GM19043 (cell line): Measurements from ENCODE around the gene HIC1.

Source experiments
- ATAC-seq: cut with Tn5 transposase; IDR thresholded peaks from one replicate; pipeline ENCODE4 v1.9.1; 2021; ENCODE audit warnings: low read depth; ENCODE audit not compliant: unreplicated experiment

HIC1 gene

GRCh38 chr17:2074919-2075318 lies 20.0 kb downstream of the HIC1 start:
- ATAC-seq = no peak

DNA sequence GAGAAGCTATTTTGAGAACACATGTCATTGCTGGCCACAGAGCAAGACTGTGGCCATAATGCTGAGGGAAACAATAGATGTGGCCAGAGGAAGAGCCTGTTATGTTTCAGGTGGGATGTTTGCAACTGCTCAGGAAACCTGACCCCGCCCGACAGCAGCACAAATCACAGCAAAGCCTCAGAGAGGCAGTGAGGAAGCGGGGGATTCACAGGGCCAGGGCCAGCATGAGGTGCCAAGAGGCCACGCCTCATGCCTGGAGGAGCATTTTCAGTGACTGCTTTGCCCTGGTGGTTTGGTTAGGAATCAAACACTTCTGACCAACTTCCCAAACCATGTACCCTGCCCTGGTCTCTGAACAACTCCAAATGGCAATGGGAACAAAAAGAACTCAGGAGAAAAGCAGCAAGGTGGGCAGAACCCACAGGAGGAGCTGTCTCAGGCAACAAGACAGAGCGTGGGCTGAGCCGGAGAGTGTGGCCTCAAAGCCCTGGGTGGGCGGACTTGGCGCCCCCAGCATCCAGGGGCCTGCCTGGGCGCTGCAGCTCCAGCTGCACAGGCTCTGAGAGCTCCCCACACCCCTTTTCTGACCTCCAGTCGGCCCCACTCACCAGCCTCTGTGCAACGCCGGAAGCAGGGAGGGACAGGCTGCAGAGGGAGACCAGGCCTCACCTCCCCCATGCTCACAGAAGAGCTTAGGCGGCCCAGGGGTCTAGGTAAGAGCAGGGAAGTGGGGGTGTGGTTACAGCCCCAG lies 20.6 kb downstream of the HIC1 start:
- ATAC-seq = no peak

- ATAC-seq = no peak
These were observed 21.4 kb downstream of the HIC1 start for GRCh38 chr17:2076087-2076984.

DNA sequence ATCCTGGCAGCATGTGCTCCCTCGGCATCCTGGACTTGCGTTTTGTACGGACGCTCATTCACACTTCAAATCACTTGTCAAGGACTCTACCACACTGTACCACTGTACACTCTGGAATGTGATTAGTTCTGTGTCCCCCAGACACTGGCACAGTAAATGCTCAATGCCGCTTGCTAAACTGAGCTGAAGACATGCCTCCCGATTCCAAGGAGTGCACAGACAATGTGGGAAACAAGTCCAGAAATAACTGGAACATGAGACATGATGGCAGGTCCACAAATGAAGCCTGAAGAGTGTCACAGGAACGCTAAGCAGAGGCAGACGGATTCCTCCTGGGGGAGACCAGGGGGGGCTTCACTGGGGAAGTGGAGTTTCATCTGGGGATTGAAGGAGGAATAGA lies 22.1 kb downstream of the HIC1 start:
- ATAC-seq = no peak

DNA sequence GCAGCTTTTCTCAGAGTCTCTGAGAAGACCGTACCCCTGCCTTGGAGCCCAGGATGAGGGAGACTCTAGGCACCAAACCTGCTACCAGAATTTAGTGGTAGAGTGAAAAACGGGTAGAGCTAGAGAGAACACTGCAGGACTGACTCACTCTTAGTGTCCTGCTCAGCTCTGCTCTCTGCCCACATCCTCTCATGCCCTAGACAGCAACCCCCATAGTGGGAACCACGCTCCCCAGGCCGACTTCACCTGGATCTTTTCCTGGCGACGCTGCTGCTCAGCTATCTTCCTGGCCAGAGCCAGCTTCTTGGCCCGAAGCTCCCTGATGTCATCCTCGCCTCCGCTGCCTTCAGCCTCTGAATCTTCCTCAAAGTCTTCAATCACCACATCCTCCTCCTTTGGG lies 26.7 kb downstream of the HIC1 start:
- no peak for ATAC-seq

GRCh38 chr17:2082003-2082781 lies 27.3 kb downstream of the HIC1 start:
- ATAC-seq = no peak

- ATAC-seq = no peak
These were observed 28.7 kb downstream of the HIC1 start for GRCh38 chr17:2083613-2084035.

- ATAC-seq = no peak
These were observed 29.3 kb downstream of the HIC1 start for GRCh38 chr17:2084036-2084765.

- no peak for ATAC-seq
These were observed 30.1 kb downstream of the HIC1 start for GRCh38 chr17:2084766-2085647.

DNA sequence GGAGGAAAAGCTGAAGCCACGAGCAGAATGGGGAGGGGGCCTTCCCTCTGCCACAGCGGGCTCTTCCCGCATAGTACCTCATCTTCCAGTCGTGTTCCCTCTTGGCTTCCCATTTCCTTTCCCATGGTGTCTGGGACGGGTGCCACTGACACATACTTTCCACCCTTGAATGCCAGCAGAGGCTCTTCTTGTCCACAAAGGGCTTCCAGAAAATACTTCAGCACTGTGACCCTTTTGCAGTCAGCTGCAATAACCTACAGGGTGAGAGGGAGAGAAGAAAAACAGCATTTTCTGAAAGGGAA lies 30.7 kb downstream of the HIC1 start:
- no peak for ATAC-seq

DNA sequence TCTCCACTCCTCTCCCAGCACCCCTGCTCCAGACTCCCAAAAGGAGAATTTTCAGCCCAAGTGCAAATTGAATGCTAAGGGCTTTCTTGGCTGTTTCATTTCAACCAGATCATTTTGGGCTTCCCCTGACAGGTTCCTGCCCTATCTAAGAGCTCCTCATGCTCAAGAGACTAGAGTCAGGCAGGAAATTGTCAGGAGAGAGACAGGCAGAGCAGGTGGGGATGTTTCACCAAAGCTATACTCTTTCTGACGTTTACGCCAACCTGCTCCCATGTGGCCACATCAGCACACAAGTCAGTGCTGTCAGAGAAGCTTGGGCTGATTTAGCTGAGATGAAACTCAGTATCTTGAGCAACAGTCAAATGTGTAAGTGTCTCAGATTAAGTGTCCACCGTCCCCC lies 31.4 kb downstream of the HIC1 start:
- ATAC-seq = no peak

- ATAC-seq = no peak
These were observed 32.8 kb downstream of the HIC1 start for GRCh38 chr17:2087597-2088211.

GRCh38 chr17:2089021-2089422 lies 34.1 kb downstream of the HIC1 start:
- peak; percentile 25 for ATAC-seq

- ATAC-seq = no peak
These were observed 35.3 kb downstream of the HIC1 start for GRCh38 chr17:2090210-2090641.

DNA sequence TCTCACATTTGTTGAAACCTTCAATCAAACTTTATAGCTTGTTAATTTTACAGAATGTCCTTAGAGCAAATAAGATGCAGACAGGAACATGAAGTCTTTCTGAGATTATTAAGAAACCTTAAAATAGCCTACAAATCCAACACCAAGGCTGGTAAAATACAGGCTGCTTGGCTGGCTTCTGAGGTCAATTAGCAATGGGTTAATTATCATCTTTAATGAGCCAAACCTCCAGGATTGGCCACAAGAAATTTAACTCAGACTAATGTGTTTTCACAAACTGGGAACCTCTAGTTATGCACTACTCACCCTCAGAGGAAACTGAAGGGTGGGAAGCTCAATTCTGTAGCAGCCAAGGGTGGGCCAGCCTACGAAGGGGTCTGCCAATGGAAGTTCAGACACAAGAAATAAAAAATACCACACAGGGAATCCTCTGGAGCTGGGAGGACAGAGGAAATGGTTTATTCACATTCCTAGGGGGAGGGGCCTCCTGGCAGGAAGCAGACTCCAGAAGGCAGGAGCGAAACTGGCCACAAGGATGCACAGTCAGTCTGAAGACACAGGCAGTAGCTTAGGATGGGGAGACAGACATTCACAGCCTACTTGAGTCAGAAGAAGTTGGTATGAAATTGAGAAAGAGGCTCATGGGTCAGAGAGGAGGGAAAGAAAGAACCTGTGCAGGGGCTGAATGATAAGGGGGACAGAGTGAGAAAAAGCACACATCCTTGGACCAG lies 36.1 kb downstream of the HIC1 start:
- ATAC-seq = no peak

- no peak for ATAC-seq
These were observed 37.4 kb downstream of the HIC1 start for GRCh38 chr17:2092253-2092652.

- ATAC-seq = no peak
These were observed 38.4 kb downstream of the HIC1 start for GRCh38 chr17:2093349-2093748.

DNA sequence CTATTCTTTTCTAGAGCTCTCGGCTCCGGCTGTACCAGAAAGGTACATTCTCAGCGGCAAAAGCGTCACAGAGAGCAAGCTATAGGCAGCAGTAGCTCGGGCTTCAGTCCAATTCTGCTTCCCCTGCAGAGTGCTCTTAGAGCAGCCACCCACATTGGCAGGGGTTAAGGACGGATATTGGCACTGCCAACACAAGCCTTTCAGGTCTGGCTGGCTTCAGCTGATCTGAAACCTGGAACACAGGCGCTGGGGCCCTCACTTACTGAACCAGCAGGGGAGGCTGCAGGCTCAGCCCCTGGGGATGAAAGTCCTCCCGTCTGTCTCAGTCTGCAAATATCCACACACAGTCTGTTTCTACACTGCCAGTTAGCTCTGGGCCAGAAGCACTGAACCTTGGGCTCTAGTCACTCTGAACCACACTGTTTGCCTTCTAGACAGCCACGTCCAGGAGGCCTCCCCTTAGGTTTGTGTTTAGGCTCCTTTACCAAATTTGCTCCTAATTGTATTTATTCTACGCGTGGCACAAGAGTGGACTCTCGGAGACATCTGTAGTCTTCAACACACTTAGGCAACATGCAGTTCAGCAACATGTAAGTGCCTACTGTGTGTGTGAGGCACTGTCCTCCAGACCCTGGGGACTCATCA lies 40.1 kb downstream of the HIC1 start:
- no peak for ATAC-seq
